ENCODE data around the gene AUTS2.

GRCh38 chr7:70153933-70154332 lies 555.7 kb downstream of the AUTS2 start:
- TF ChIP-seq CTCF (optimal IDR thresholded peaks at IDR 0.05 in 1 of 3, IDR thresholded peaks at IDR 0.05 in 1 of 3, conservative IDR thresholded peaks at IDR 0.05 in 1 of 3; ENCODE audit: extremely low read depth in 1 of 3, insufficient read depth in 2 of 3, low read length in 3 of 3) (no peak), EZH2 (IDR thresholded peaks at IDR 0.05; ENCODE audit: low read length) (no peak)
